GM23248 (cell line): ENCODE measurements around the gene MAP3K14. TPM values are rescaled to one million over a fixed set of nuclear protein-coding genes. Genes with fewer than 3 reads are reported as not detected.

Source experiments
- DNase-seq: peaks from one replicate; pipeline ENCODE4 v3.0.0-alpha.2; 2015
- H2AFZ ChIP-seq: fragments of 200-600 bp; sonication (generic); 2 replicates; pipeline ENCODE4 v1.6.1; 2016; ENCODE audit warnings: antibody characterized with exemption
- H3F3A ChIP-seq: fragments of 200-600 bp; sonication (generic); 2 replicates; pipeline ENCODE4 v1.6.1; 2016; ENCODE audit warnings: mild to moderate bottlenecking, antibody characterized with exemption, mixed run types; ENCODE audit not compliant: insufficient read depth
- H3K27ac ChIP-seq: fragments of 200-600 bp; sonication (generic); 2 replicates; pipeline ENCODE4 v1.5.1; 2016; ENCODE audit warnings: mild to moderate bottlenecking
- H3K27me3 ChIP-seq: fragments of 200-600 bp; sonication (generic); replicated peaks from 2 replicates; pipeline ENCODE4 v1.6.1; 2016; ENCODE audit warnings: mild to moderate bottlenecking; ENCODE audit not compliant: insufficient read depth
- H3K36me3 ChIP-seq: fragments of 200-600 bp; sonication (generic); 2 replicates; pipeline ENCODE4 v1.6.1; 2016; ENCODE audit warnings: low read depth, mild to moderate bottlenecking
- H3K4me1 ChIP-seq: fragments of 200-600 bp; sonication (generic); 2 replicates; pipeline ENCODE4 v1.6.1; 2016; ENCODE audit warnings: mild to moderate bottlenecking; ENCODE audit not compliant: insufficient read depth
- H3K4me2 ChIP-seq: fragments of 200-600 bp; sonication (generic); one replicate; pipeline ENCODE4 v1.6.1; 2016; ENCODE audit warnings: mild to moderate bottlenecking; ENCODE audit not compliant: unreplicated experiment
- H3K4me3 ChIP-seq: fragments of 200-600 bp; sonication (generic); 2 replicates; pipeline ENCODE4 v1.5.1; 2016; ENCODE audit warnings: mild to moderate bottlenecking
- H3K79me2 ChIP-seq: fragments of 200-600 bp; sonication (generic); 2 replicates; pipeline ENCODE4 v1.6.1; 2016; ENCODE audit warnings: mild to moderate bottlenecking; ENCODE audit not compliant: insufficient read depth
- H3K9ac ChIP-seq: fragments of 200-600 bp; sonication (generic); 2 replicates; pipeline ENCODE4 v1.6.1; 2016; ENCODE audit warnings: mild to moderate bottlenecking
- H3K9me2 ChIP-seq: fragments of 200-600 bp; sonication (generic); 2 replicates; pipeline ENCODE4 v1.6.1; 2016; ENCODE audit warnings: mixed run types, mild to moderate bottlenecking, moderate library complexity; ENCODE audit not compliant: insufficient read depth
- H3K9me3 ChIP-seq: fragments of 200-600 bp; sonication (generic); one replicate; pipeline ENCODE4 v1.6.1; 2017; ENCODE audit warnings: low read depth
- H4K20me1 ChIP-seq: fragments of 200-600 bp; sonication (generic); 2 replicates; pipeline ENCODE4 v1.6.0; 2016; ENCODE audit not compliant: insufficient read depth
- EZH2 ChIP-seq: fragments of 200-600 bp; sonication (generic); IDR thresholded peaks from 2 replicates; pipeline ENCODE4 v1.6.1; 2018; ENCODE audit warnings: antibody characterized with exemption, mild to moderate bottlenecking; ENCODE audit not compliant: insufficient read depth, poor library complexity, severe bottlenecking
- EZH2phosphoT487 ChIP-seq: fragments of 200-600 bp; sonication (generic); IDR thresholded peaks from 2 replicates; pipeline ENCODE4 v1.6.1; 2018; ENCODE audit warnings: antibody characterized with exemption, moderate library complexity, mild to moderate bottlenecking, low read depth; ENCODE audit not compliant: insufficient read depth
- WGBS, 2 experiments: methylation state at CpG; one replicate each; pipeline ENCODE4 v1.1.6; 2015 to 2017; ENCODE audit warnings: low lambda C conversion rate in 2 of 2, low coverage in 1 of 2; ENCODE audit errors: missing lambda C conversion rate in 2 of 2; 5-methylcytosine and 5-hydroxymethylcytosine counted together
- in situ Hi-C: fragments of 300-500 bp; cut with MboI; formaldehyde crosslinking; loops from 2 replicates; pipeline ENCODE4 v1.15.0; 2020
- polyA plus RNA-seq: library from polyadenylated mRNA; unstranded; fragments of >200 nt; fragmentation: Nextera tagmentation; extraction: Ambion mirVana; gene quantifications from 2 replicates; pipeline ENCODE4 v1.2.1, GENCODE V29; 2016
- total RNA-seq: library from RNA; depleted of rRNA; stranded (reverse); fragments of >200 nt; shearing (Covaris generic); gene quantifications from 2 replicates; pipeline ENCODE4 v1.2.3, GENCODE V29; 2014

MAP3K14 gene
- total and polyA plus RNA-seq, 2 experiments from 2014 or later, result 3.4 to 4.2 TPM

DNA sequence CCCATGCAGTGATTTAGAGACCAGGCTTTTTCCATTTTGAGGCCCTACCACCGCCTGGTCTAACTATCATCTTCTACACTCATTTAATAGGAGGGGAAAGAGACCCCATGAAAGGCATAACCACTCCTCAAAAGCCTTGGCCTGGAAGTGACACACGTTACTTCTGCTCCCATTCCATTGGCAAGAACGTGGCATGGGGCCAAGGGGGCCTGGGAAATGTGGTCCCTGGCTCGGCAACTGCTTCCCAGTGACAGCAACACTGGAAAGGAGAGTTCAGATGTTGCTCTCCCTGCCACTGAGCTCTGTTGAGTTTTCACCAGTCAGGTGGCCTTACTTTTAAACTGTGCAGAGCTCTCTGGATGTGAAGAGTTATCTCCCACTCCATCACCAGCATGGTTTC lies 45.2 kb upstream of the MAP3K14 start:
- TF ChIP-seq EZH2phosphoT487 (no peak), EZH2 (no peak)
- 67 to 70% methylated on average over 4 of the region's 4 CpGs for WGBS, 2 experiments
- Histone ChIP-seq H3F3A (no peaks in the 10 kb centered on the region), H2AFZ (no peak overlapping the region), H3K36me3 (no peaks in the 10 kb centered on the region), H4K20me1 (no peaks in the 10 kb centered on the region), H3K9me3 (no peaks in the 10 kb centered on the region), H3K9me2 (no peaks in the 10 kb centered on the region), H3K4me3 (no peak overlapping the region), H3K27ac (no peak overlapping the region), H3K4me1 (0 out of 2 replicates have a peak, but pooled peaks cover 7% of the 10 kb centered on the region), H3K4me2 (no peak overlapping the region), H3K27me3 (no peaks in the 10 kb centered on the region), H3K79me2 (no peaks in the 10 kb centered on the region), H3K9ac (no peak overlapping the region)
- in situ Hi-C loops, result no loop called here
- DNase-seq, result no peak

DNA sequence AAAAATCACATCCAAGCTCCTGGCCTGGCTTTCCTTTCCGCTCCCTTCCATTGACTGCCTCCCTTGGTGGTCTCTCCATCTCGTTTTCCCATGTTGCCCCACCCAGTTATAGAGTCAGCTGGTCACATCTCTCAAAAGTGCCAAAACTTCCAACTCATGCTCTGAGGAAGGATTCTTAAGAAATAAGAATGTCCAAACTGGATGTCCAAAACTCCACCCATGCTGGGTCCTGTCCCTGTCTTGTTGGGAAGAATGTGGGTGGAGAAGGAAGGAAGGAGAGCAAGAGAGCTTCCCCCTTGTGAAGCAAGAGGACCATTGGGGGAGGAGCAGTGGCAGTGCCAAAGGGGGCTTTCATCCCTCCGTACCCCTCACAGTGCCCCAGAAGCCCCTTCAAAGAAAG lies 44.6 kb upstream of the MAP3K14 start:
- no peak overlapping the region for H3K4me3 ChIP-seq
- WGBS, 2 experiments, result 49 to 59% methylated on average over 3 of the region's 3 CpGs
- no peak overlapping the region for H3K27ac ChIP-seq
- H3K27me3 ChIP-seq, result no peaks in the 10 kb centered on the region
- H3K36me3 ChIP-seq, result no peaks in the 10 kb centered on the region
- no peak overlapping the region for H2AFZ ChIP-seq
- H3K4me2 ChIP-seq, result no peak overlapping the region
- H3K9ac ChIP-seq, result no peak overlapping the region
- H3F3A ChIP-seq, result no peaks in the 10 kb centered on the region
- DNase-seq, result no peak
- no peaks in the 10 kb centered on the region for H4K20me1 ChIP-seq
- in situ Hi-C loops, result no loop called here
- H3K79me2 ChIP-seq, result no peaks in the 10 kb centered on the region
- TF ChIP-seq EZH2 (no peak), EZH2phosphoT487 (no peak)
- H3K9me3 ChIP-seq, result no peaks in the 10 kb centered on the region
- H3K4me1 ChIP-seq, result 0 out of 2 replicates have a peak, but pooled peaks cover 7% of the 10 kb centered on the region
- H3K9me2 ChIP-seq, result no peaks in the 10 kb centered on the region

DNA sequence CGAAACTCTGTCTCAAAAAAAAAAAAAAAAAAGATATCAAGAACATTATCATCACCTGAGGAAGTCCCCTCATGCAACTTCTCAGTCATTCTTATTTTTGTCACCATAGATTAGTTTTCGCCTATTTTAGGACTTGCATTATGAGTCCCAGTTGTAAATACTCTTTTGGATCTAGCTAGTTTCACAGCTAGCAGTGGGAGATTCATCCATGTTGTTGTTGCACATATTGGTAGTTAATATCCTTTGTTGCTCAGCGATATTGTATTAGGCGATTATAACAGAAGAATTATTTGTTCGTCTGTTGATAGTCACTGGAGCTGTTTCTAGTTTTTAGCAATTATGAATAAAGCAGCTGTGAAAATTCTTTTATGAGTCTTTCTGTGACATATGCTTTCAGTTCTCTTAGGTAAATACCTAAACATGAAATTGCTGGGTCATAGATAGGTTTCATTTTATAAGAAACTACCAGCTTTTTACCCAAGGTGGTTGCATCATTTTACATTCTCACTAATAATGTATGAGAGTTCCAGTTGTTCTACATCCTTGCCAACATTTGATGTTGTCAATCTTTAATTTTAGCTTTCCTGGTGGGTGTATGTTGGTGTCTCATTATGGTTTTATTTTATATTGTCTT lies 40.7 kb upstream of the MAP3K14 start:
- no peak overlapping the region for H3K4me3 ChIP-seq
- in situ Hi-C loops, result no loop called here
- no peaks in the 10 kb centered on the region for H3K4me1 ChIP-seq
- no peak overlapping the region for H3K27ac ChIP-seq
- H3F3A ChIP-seq, result no peaks in the 10 kb centered on the region
- H4K20me1 ChIP-seq, result no peaks in the 10 kb centered on the region
- no peak for DNase-seq
- no peak overlapping the region for H2AFZ ChIP-seq
- H3K36me3 ChIP-seq, result no peaks in the 10 kb centered on the region
- WGBS, 2 experiments, result 85 to 88% methylated on average over 5 of the region's 5 CpGs
- no peak overlapping the region for H3K9ac ChIP-seq
- TF ChIP-seq EZH2phosphoT487, result no peak
- TF ChIP-seq EZH2, result no peak
- H3K9me2 ChIP-seq, result no peaks in the 10 kb centered on the region
- no peaks in the 10 kb centered on the region for H3K79me2 ChIP-seq
- no peaks in the 10 kb centered on the region for H3K27me3 ChIP-seq
- no peaks in the 10 kb centered on the region for H3K9me3 ChIP-seq
- H3K4me2 ChIP-seq, result no peak overlapping the region

DNA sequence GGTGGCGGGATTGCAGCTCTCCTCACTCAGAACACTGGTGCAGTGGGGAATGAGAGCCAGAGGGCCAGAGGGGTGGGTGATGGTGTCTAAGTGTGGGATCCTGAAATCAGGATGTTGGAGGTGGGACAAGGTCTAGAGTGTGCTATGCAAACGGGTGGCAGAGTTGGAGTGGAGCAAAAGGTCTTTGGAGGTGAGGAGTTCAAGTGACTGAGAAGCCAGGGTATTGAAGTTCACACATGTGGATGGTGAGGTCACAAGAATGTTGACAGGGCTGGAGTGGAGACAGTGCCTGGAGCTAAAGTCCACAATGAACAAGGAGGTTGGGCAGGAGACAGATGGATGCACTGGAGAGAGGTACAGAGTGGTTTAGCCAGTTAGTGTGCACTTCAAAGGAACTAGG lies 38.3 kb upstream of the MAP3K14 start:
- DNase-seq, result no peak
- no peaks in the 10 kb centered on the region for H3K9me3 ChIP-seq
- H3K9me2 ChIP-seq, result no peaks in the 10 kb centered on the region
- 59 to 64% methylated on average over 2 of the region's 2 CpGs for WGBS, 2 experiments
- no peak overlapping the region for H2AFZ ChIP-seq
- H3K9ac ChIP-seq, result no peak overlapping the region
- no peaks in the 10 kb centered on the region for H3K27me3 ChIP-seq
- H3F3A ChIP-seq, result no peaks in the 10 kb centered on the region
- no peaks in the 10 kb centered on the region for H3K36me3 ChIP-seq
- no peak for TF ChIP-seq EZH2phosphoT487
- TF ChIP-seq EZH2, result no peak
- H3K4me1 ChIP-seq, result no peaks in the 10 kb centered on the region
- H3K27ac ChIP-seq, result no peak overlapping the region
- no peak overlapping the region for H3K4me2 ChIP-seq
- in situ Hi-C loops, result no loop called here
- no peaks in the 10 kb centered on the region for H3K79me2 ChIP-seq
- H4K20me1 ChIP-seq, result no peaks in the 10 kb centered on the region
- H3K4me3 ChIP-seq, result no peak overlapping the region

DNA sequence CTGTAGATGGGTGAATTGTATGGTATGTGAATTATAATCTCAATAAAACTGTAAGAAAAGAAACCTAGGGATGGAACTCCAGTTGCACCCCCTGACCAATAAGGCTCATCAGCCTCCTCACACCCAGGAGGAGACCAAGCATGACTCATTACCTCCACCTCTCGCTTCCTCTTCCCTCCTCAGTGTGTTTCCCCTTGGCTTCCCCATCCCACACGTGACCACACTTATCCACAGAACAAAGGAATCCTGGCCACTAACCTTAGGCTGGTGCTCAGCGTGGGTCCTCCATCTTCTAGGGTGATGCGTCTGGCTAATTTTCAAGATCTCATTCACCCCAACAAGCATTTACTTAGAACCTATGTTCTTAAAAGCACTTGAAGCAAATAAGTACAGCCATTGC lies 36.2 kb upstream of the MAP3K14 start:
- Histone ChIP-seq H3K9ac (no peak overlapping the region), H3K4me1 (no peaks in the 10 kb centered on the region), H3K27me3 (no peaks in the 10 kb centered on the region), H3F3A (no peaks in the 10 kb centered on the region), H3K79me2 (no peaks in the 10 kb centered on the region), H3K36me3 (no peaks in the 10 kb centered on the region), H3K27ac (no peak overlapping the region), H4K20me1 (no peaks in the 10 kb centered on the region), H3K4me2 (no peak overlapping the region), H3K4me3 (no peak overlapping the region), H3K9me2 (no peaks in the 10 kb centered on the region), H2AFZ (no peak overlapping the region), H3K9me3 (no peaks in the 10 kb centered on the region)
- no peak for DNase-seq
- in situ Hi-C loops, result no loop called here
- no peak for TF ChIP-seq EZH2phosphoT487
- no peak for TF ChIP-seq EZH2
- 86 to 90% methylated on average over 4 of the region's 4 CpGs for WGBS, 2 experiments
